ENCODE data around the gene RAB29. TPM values are rescaled to one million over a fixed set of nuclear protein-coding genes. Genes with fewer than 3 reads are reported as not detected.

The RAB29 gene
- total and polyA plus RNA-seq, 9 of the 15 experiments (the other 6 are each of a cell fraction or from before 2014, with no cell fraction given): 6.3 to 17.6 (median 8.0) TPM

- Histone ChIP-seq H3K4me1 (replicated peaks in 1 of 2; ENCODE audit: control insufficient read depth in 2 of 2, insufficient read depth in 2 of 2, low read length in 2 of 2) (peaks cover 8 to 9% of the 10 kb centered on the region in 2 experiments; a peak in 4 of 5 replicates), H3K27me3 (ENCODE audit: control insufficient read depth in 2 of 2, insufficient read depth in 2 of 2, low read length in 2 of 2) (no peaks in the 10 kb centered on the region; a peak in 2 of 5 replicates), H3K4me3 (no peak overlapping the region), H3K9me3 (replicated peaks; ENCODE audit: control insufficient read depth, insufficient read depth, low read depth, low read length) (0 out of 2 replicates have a peak, but pooled peaks cover 4% of the 10 kb centered on the region), H4K20me1 (replicated peaks; ENCODE audit: control insufficient read depth, insufficient read depth, low read length) (no peaks in the 10 kb centered on the region), H3K79me2 (ENCODE audit: control insufficient read depth, insufficient read depth, low read length) (no peaks in the 10 kb centered on the region), H3K27ac (ENCODE audit: extremely low read depth, low read depth, low read length) (no peak overlapping the region), H3K9me1 (ENCODE audit: control insufficient read depth, insufficient read depth, low read length) (no peaks in the 10 kb centered on the region), H3K9ac (ENCODE audit: insufficient read depth in 1 of 2, low read depth in 2 of 2, low read length in 2 of 2) (no peak overlapping the region), H2AFZ (ENCODE audit: low read depth, low read length) (no peak overlapping the region), H3K36me3 (ENCODE audit: control insufficient read depth, insufficient read depth, low read length) (no peaks in the 10 kb centered on the region), H3K4me2 (ENCODE audit: insufficient read depth, low read length) (no peak overlapping the region)
- ChIA-PET CTCF (ENCODE audit: low intra/inter-chr PET ratio) (no interaction called here), POLR2A (interaction anchor here (0.9 kb wide), 1 partner anchor 10 kb away, joined by 3 read pairs; no protein-coding TSS in a partner anchor)
- in situ Hi-C loops (cut with MboI) (no loop called here), intact Hi-C loops (cut with micrococcal nuclease) (no loop called here)
- TF ChIP-seq, protein P1, sequence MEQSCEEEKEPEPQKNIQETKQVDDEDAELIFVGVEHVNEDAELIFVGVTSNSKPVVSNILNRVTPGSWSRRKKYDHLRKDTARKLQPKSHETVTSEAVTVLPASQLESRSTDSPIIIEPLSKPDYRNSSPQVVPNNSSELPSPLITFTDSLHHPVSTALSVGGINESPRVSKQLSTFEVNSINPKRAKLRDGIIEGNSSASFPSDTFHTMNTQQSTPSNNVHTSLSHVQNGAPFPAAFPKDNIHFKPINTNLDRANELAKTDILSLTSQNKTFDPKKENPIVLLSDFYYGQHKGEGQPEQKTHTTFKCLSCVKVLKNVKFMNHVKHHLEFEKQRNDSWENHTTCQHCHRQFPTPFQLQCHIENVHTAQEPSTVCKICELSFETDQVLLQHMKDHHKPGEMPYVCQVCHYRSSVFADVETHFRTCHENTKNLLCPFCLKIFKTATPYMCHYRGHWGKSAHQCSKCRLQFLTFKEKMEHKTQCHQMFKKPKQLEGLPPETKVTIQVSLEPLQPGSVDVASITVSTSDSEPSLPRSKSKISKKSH (CRISPR knock-in tag; IDR thresholded peaks at IDR 0.05): no peak
- no peak for TF ChIP-seq ZNF431 (CRISPR knock-in tag; IDR thresholded peaks at IDR 0.05)
- no peak for TF ChIP-seq POLR2H (tag; IDR thresholded peaks at IDR 0.05; ENCODE audit: low read depth)
- TF ChIP-seq HDAC6 (IDR thresholded peaks at IDR 0.05; ENCODE audit: low read depth, low read length): no peak
- TF ChIP-seq CBFA2T2 (conservative IDR thresholded peaks at IDR 0.05): no peak
- no peak for TF ChIP-seq FIP1L1 (IDR thresholded peaks at IDR 0.05; ENCODE audit: low read depth, low read length, poor library complexity, severe bottlenecking)
- TF ChIP-seq, protein P2, sequence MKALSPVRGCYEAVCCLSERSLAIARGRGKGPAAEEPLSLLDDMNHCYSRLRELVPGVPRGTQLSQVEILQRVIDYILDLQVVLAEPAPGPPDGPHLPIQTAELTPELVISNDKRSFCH (CRISPR knock-in tag; IDR thresholded peaks at IDR 0.05): no peak
- TF ChIP-seq, protein P2 (tag; IDR thresholded peaks at IDR 0.05): no peak
- FAIRE-seq (no peak), ATAC-seq (no peak), DNase-seq (ENCODE audit: extremely low read depth in 1 of 4, low spot score in 3 of 4) (no peak)
- BruUV-seq (replicated peaks): no TSS peak
- 10% methylated on average over 2 of the region's 2 CpGs for WGBS (ENCODE audit: insufficient coverage, low coverage, missing lambda C conversion rate)
Measured at GRCh38 chr1:205777994-205778393, 2.7 kb upstream of the RAB29 start.

All from K562 (cell line).